NCI-H345 treated with DMSO at 0.1 percent for 48 hours (cell line): ENCODE results near the gene BCL11B.

Experiments used
- DNase-seq: peaks from one replicate; lab custom pipeline; 2025; ENCODE audit not compliant: unreplicated experiment; lab: John Stamatoyannopoulos, UW

BCL11B gene

GRCh38 chr14:99123208-99123870 is 148.7 kb downstream of the BCL11B start:
- no peak for DNase-seq

DNA sequence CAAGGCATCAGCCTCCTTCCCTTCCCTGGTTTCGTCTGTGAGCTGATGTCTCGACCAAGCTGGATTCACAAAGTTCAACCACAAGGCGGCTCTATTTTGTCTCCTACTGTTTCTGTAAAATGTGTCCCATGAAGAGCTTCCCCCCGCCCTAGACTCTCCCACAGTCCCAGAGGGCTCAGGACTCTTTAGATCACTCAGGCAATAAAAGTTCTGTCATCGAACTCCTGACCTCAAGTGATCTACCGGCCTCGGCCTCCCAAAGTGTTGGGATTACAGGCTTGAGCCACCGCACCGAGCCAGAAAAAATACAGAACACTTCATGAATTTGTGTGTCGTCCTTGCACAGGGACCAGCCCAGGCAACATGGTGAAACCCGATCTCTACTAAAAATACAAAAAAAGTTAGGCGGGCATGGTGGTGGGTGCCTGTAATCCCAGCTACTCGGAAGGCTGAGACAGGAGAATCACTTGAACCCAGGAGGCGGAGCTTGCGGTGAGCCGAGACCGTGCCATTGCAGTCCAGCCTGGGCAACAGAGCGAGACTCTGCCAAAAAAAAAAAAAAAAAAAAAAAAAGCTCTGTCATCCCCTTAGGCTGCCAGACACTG is 149.4 kb downstream of the BCL11B start:
- no peak for DNase-seq

GRCh38 chr14:99121319-99121875 is 150.6 kb downstream of the BCL11B start:
- no peak for DNase-seq

- DNase-seq: no peak
Observed at GRCh38 chr14:99120526-99121318, 151.3 kb downstream of the BCL11B start.

GRCh38 chr14:99119554-99120525 is 152.2 kb downstream of the BCL11B start:
- no peak for DNase-seq
